GM23248 (cell line): ENCODE data around the gene TLCD3A. TPM values are rescaled to one million over a fixed set of nuclear protein-coding genes. Genes with fewer than 3 reads are reported as not detected.
"Not testable (repeated sequence)": the region's sequence is repeated elsewhere in the genome, so short reads cannot be mapped to it uniquely, and the experiment has no call there.

Experiments
- DNase-seq: peaks from one replicate; pipeline ENCODE4 v3.0.0-alpha.2; 2015
- H2AFZ ChIP-seq: fragments of 200-600 bp; sonication (generic); 2 replicates; pipeline ENCODE4 v1.6.1; 2016; ENCODE audit warnings: antibody characterized with exemption
- H3F3A ChIP-seq: fragments of 200-600 bp; sonication (generic); 2 replicates; pipeline ENCODE4 v1.6.1; 2016; ENCODE audit warnings: mild to moderate bottlenecking, antibody characterized with exemption, mixed run types; ENCODE audit not compliant: insufficient read depth
- H3K27ac ChIP-seq: fragments of 200-600 bp; sonication (generic); 2 replicates; pipeline ENCODE4 v1.5.1; 2016; ENCODE audit warnings: mild to moderate bottlenecking
- H3K27me3 ChIP-seq: fragments of 200-600 bp; sonication (generic); replicated peaks from 2 replicates; pipeline ENCODE4 v1.6.1; 2016; ENCODE audit warnings: mild to moderate bottlenecking; ENCODE audit not compliant: insufficient read depth
- H3K36me3 ChIP-seq: fragments of 200-600 bp; sonication (generic); 2 replicates; pipeline ENCODE4 v1.6.1; 2016; ENCODE audit warnings: low read depth, mild to moderate bottlenecking
- H3K4me1 ChIP-seq: fragments of 200-600 bp; sonication (generic); 2 replicates; pipeline ENCODE4 v1.6.1; 2016; ENCODE audit warnings: mild to moderate bottlenecking; ENCODE audit not compliant: insufficient read depth
- H3K4me2 ChIP-seq: fragments of 200-600 bp; sonication (generic); one replicate; pipeline ENCODE4 v1.6.1; 2016; ENCODE audit warnings: mild to moderate bottlenecking; ENCODE audit not compliant: unreplicated experiment
- H3K4me3 ChIP-seq: fragments of 200-600 bp; sonication (generic); 2 replicates; pipeline ENCODE4 v1.5.1; 2016; ENCODE audit warnings: mild to moderate bottlenecking
- H3K79me2 ChIP-seq: fragments of 200-600 bp; sonication (generic); 2 replicates; pipeline ENCODE4 v1.6.1; 2016; ENCODE audit warnings: mild to moderate bottlenecking; ENCODE audit not compliant: insufficient read depth
- H3K9ac ChIP-seq: fragments of 200-600 bp; sonication (generic); 2 replicates; pipeline ENCODE4 v1.6.1; 2016; ENCODE audit warnings: mild to moderate bottlenecking
- H3K9me2 ChIP-seq: fragments of 200-600 bp; sonication (generic); 2 replicates; pipeline ENCODE4 v1.6.1; 2016; ENCODE audit warnings: mixed run types, mild to moderate bottlenecking, moderate library complexity; ENCODE audit not compliant: insufficient read depth
- H3K9me3 ChIP-seq: fragments of 200-600 bp; sonication (generic); one replicate; pipeline ENCODE4 v1.6.1; 2017; ENCODE audit warnings: low read depth
- H4K20me1 ChIP-seq: fragments of 200-600 bp; sonication (generic); 2 replicates; pipeline ENCODE4 v1.6.0; 2016; ENCODE audit not compliant: insufficient read depth
- EZH2 ChIP-seq: fragments of 200-600 bp; sonication (generic); IDR thresholded peaks from 2 replicates; pipeline ENCODE4 v1.6.1; 2018; ENCODE audit warnings: antibody characterized with exemption, mild to moderate bottlenecking; ENCODE audit not compliant: insufficient read depth, poor library complexity, severe bottlenecking
- EZH2phosphoT487 ChIP-seq: fragments of 200-600 bp; sonication (generic); IDR thresholded peaks from 2 replicates; pipeline ENCODE4 v1.6.1; 2018; ENCODE audit warnings: antibody characterized with exemption, moderate library complexity, mild to moderate bottlenecking, low read depth; ENCODE audit not compliant: insufficient read depth
- WGBS, 2 experiments: methylation state at CpG; one replicate each; pipeline ENCODE4 v1.1.6; 2015 to 2017; ENCODE audit warnings: low lambda C conversion rate in 2 of 2, low coverage in 1 of 2; ENCODE audit errors: missing lambda C conversion rate in 2 of 2; 5-methylcytosine and 5-hydroxymethylcytosine counted together
- in situ Hi-C: fragments of 300-500 bp; cut with MboI; formaldehyde crosslinking; loops from 2 replicates; pipeline ENCODE4 v1.15.0; 2020
- polyA plus RNA-seq: library from polyadenylated mRNA; unstranded; fragments of >200 nt; fragmentation: Nextera tagmentation; extraction: Ambion mirVana; gene quantifications from 2 replicates; pipeline ENCODE4 v1.2.1, GENCODE V29; 2016
- total RNA-seq: library from RNA; depleted of rRNA; stranded (reverse); fragments of >200 nt; shearing (Covaris generic); gene quantifications from 2 replicates; pipeline ENCODE4 v1.2.3, GENCODE V29; 2014

The TLCD3A gene
- total and polyA plus RNA-seq, 2 experiments from 2014 or later, result 42.2 to 56.4 TPM

GRCh38 chr17:789160-789840 lies 56.9 kb downstream of the TLCD3A start:
- H3K9me3 ChIP-seq, result no peaks in the 10 kb centered on the region
- H3K4me3 ChIP-seq, result no peak overlapping the region
- H3K79me2 ChIP-seq, result peaks cover 33% of the 10 kb centered on the region
- no peaks in the 10 kb centered on the region for H3K4me1 ChIP-seq
- H3F3A ChIP-seq, result no peaks in the 10 kb centered on the region
- H2AFZ ChIP-seq, result no peak overlapping the region
- no peak for TF ChIP-seq EZH2
- H3K27ac ChIP-seq, result no peak overlapping the region
- DNase-seq, result no peak
- no peak overlapping the region for H3K4me2 ChIP-seq
- H3K9ac ChIP-seq, result no peak overlapping the region
- H4K20me1 ChIP-seq, result no peaks in the 10 kb centered on the region
- 87 to 89% methylated on average over 14 of the region's 14 CpGs for WGBS, 2 experiments
- H3K36me3 ChIP-seq, result peaks cover 16% of the 10 kb centered on the region; the same call in 1 of the 2 replicates
- H3K9me2 ChIP-seq, result no peaks in the 10 kb centered on the region
- H3K27me3 ChIP-seq, result no peaks in the 10 kb centered on the region
- in situ Hi-C loops, result loop anchor here (5.0 kb wide), 1 partner anchor 193 kb away; no protein-coding TSS in a partner anchor

GRCh38 chr17:789931-790873 lies 57.8 kb downstream of the TLCD3A start:
- not testable (repeated sequence) for H3K9me3 ChIP-seq, H3K27me3 ChIP-seq, H4K20me1 ChIP-seq, H3K9ac ChIP-seq, H2AFZ ChIP-seq, H3K27ac ChIP-seq, H3K4me3 ChIP-seq, H3K4me1 ChIP-seq, H3F3A ChIP-seq, DNase-seq, H3K4me2 ChIP-seq, H3K9me2 ChIP-seq
- in situ Hi-C loops, result loop anchor here (5.0 kb wide), 1 partner anchor 192 kb away; no protein-coding TSS in a partner anchor
- 95 to 96% methylated on average over 23 to 38 of the region's 38 CpGs for WGBS, 2 experiments
- Histone ChIP-seq H3K79me2 (peaks cover 24% of the 10 kb centered on the region), H3K36me3 (peaks cover 16% of the 10 kb centered on the region; the same call in 1 of the 2 replicates)

- in situ Hi-C loops, H3K9me3 ChIP-seq, H3F3A ChIP-seq, H4K20me1 ChIP-seq, H2AFZ ChIP-seq, H3K4me1 ChIP-seq, H3K4me3 ChIP-seq, H3K4me2 ChIP-seq, DNase-seq, H3K27me3 ChIP-seq, H3K9ac ChIP-seq, H3K9me2 ChIP-seq, H3K27ac ChIP-seq: not testable (repeated sequence)
- peaks cover 16% of the 10 kb centered on the region; the same call in 1 of the 2 replicates for H3K36me3 ChIP-seq
- WGBS, 2 experiments, result 89 to 95% methylated on average over 9 to 12 of the region's 12 CpGs
- H3K79me2 ChIP-seq, result peaks cover 17% of the 10 kb centered on the region
These were observed 58.5 kb downstream of the TLCD3A start for GRCh38 chr17:790874-791247.

GRCh38 chr17:791829-792228 lies 59.4 kb downstream of the TLCD3A start:
- no peak overlapping the region for H3K4me3 ChIP-seq
- TF ChIP-seq EZH2phosphoT487 (no peak), EZH2 (no peak)
- no peak overlapping the region for H3K9ac ChIP-seq
- in situ Hi-C loops, result no loop called here
- H3K4me2 ChIP-seq, result no peak overlapping the region
- H3K9me2 ChIP-seq, result no peaks in the 10 kb centered on the region
- H3K4me1 ChIP-seq, result no peaks in the 10 kb centered on the region
- H2AFZ ChIP-seq, result no peak overlapping the region
- no peak for DNase-seq
- H4K20me1 ChIP-seq, result no peaks in the 10 kb centered on the region
- no peaks in the 10 kb centered on the region for H3F3A ChIP-seq
- 86 to 87% methylated on average over 19 of the region's 19 CpGs for WGBS, 2 experiments
- no peak overlapping the region for H3K27ac ChIP-seq
- H3K9me3 ChIP-seq, result no peaks in the 10 kb centered on the region
- peaks cover 16% of the 10 kb centered on the region; the same call in 1 of the 2 replicates for H3K36me3 ChIP-seq
- peaks cover 7% of the 10 kb centered on the region; the same call in 1 of the 2 replicates for H3K79me2 ChIP-seq
- H3K27me3 ChIP-seq, result no peaks in the 10 kb centered on the region
